ENCODE results near the gene COL27A1. TPM values are rescaled to one million over a fixed set of nuclear protein-coding genes. Genes with fewer than 3 reads are reported as not detected.

COL27A1 gene
- total RNA-seq, 1 donor from 2014 or later = 4.3 TPM

DNA sequence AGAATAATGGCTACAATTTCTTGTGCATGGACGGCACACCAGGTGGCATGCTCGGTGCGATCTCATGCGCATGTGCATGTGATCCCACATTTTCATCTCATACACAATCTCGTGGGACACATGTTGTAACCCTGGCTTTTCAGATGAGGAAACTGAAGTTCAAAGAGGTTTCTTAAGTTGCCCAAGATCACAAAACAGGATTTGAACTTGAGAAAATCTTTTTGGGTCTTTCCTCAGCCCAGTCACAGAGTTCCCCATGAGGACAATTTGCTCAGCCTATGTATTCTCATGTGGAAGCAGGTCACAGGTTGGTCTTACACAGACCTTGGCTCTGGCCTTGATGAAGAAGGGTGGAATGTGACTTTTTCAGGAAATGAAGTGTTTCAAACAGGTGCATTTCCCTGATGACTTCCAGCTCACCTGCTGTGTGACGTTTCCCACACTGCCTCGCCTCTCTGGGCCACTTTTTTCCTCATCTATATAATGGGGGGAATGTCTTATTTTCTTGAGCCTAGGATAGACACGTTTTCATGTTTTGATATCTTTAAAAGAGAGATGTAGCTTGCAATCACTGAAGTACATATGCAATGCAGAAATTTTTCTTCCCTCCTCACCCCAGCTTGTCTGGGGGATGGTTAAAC lies 160.5 kb downstream of the COL27A1 start:
- H3K79me2 ChIP-seq (ENCODE audit: low read depth) = no peaks in the 10 kb centered on the region
- H3K36me3 Mint-ChIP-seq = no peaks in the 10 kb centered on the region
- H3K27ac ChIP-seq = no peak overlapping the region
- H3K4me1 Mint-ChIP-seq = peaks cover 9% of the 10 kb centered on the region
- H3K9ac ChIP-seq = no peak overlapping the region
- no peak overlapping the region for H3K27ac Mint-ChIP-seq
- H3K9me3 ChIP-seq (ENCODE audit: low read depth) = no peaks in the 10 kb centered on the region
- peaks cover 8% of the 10 kb centered on the region for H3K4me1 ChIP-seq
- H2AFZ ChIP-seq (replicated peaks) = no peak overlapping the region
- peaks cover 8% of the 10 kb centered on the region for H3K27me3 Mint-ChIP-seq (ENCODE audit: insufficient read depth, low read depth)
- no peak for DNase-seq (ENCODE audit: low spot score)
- TF ChIP-seq EZH2 (IDR thresholded peaks at IDR 0.05) (no peak), EZH2phosphoT487 (IDR thresholded peaks at IDR 0.05) (no peak)
- TF ChIP-seq, protein P1, sequence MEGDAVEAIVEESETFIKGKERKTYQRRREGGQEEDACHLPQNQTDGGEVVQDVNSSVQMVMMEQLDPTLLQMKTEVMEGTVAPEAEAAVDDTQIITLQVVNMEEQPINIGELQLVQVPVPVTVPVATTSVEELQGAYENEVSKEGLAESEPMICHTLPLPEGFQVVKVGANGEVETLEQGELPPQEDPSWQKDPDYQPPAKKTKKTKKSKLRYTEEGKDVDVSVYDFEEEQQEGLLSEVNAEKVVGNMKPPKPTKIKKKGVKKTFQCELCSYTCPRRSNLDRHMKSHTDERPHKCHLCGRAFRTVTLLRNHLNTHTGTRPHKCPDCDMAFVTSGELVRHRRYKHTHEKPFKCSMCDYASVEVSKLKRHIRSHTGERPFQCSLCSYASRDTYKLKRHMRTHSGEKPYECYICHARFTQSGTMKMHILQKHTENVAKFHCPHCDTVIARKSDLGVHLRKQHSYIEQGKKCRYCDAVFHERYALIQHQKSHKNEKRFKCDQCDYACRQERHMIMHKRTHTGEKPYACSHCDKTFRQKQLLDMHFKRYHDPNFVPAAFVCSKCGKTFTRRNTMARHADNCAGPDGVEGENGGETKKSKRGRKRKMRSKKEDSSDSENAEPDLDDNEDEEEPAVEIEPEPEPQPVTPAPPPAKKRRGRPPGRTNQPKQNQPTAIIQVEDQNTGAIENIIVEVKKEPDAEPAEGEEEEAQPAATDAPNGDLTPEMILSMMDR (IDR thresholded peaks at IDR 0.05) = no peak
- no peak overlapping the region for H3K4me3 Mint-ChIP-seq
- no peaks in the 10 kb centered on the region for H3K27me3 ChIP-seq
- H4K20me1 ChIP-seq (ENCODE audit: low read depth) = no peaks in the 10 kb centered on the region
- H3F3A ChIP-seq (ENCODE audit: low read depth) = peaks cover 6% of the 10 kb centered on the region
- no peaks in the 10 kb centered on the region for H3K36me3 ChIP-seq
- no peaks in the 10 kb centered on the region for H3K9me3 Mint-ChIP-seq
- no peak overlapping the region for H3K4me2 ChIP-seq
- H3K4me3 ChIP-seq = no peak overlapping the region

DNA sequence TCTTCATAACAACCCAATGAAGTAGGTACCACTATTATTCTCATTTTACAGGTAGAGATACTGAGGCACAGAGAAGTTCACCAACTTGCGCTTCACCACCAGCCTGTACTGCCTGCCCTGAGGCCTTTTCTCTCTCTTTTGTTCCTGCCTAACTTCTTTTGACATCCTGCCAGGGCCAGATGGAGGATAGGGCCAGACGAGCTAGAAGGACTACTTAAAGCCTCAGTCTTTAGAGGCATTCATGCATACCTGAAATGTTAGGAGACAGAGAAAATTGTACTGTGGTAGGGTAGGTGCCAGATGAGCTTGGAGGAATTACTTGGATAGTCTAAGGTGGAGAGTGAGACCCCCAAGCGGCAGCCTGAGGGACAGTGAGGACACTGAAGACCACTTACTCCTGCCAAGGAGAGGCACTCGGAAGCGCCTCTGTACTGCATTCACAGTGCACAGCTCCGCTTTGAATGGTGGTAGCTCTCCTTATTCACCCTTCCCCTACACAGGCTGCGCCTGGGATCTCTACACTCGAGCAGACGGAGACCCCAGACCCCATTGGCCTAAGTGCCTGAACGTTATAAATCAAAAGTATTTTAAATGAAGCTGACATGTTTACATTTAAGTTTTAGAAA lies 161.4 kb downstream of the COL27A1 start:
- no peaks in the 10 kb centered on the region for H3K9me3 Mint-ChIP-seq

GRCh38 chr9:114317665-114318357 lies 162.5 kb downstream of the COL27A1 start:
- no peak for DNase-seq (ENCODE audit: low spot score)
- no peak overlapping the region for H3K9ac ChIP-seq
- H3K27ac Mint-ChIP-seq = peak overlapping the region; percentile 60

More for the DNA sequence above, 161.4 kb downstream of the COL27A1 start:
- Histone ChIP-seq H3K4me1 (peaks cover 8% of the 10 kb centered on the region), H3K27ac (no peak overlapping the region), H3K36me3 (no peaks in the 10 kb centered on the region), H3K27me3 (no peaks in the 10 kb centered on the region), H3K4me2 (peak overlapping the region; percentile 40), H3F3A (ENCODE audit: low read depth) (peaks cover 6% of the 10 kb centered on the region), H3K9ac (no peak overlapping the region), H3K79me2 (ENCODE audit: low read depth) (no peaks in the 10 kb centered on the region), H3K4me3 (no peak overlapping the region), H2AFZ (replicated peaks) (no peak overlapping the region), H3K9me3 (ENCODE audit: low read depth) (no peaks in the 10 kb centered on the region), H4K20me1 (ENCODE audit: low read depth) (no peaks in the 10 kb centered on the region)
- TF ChIP-seq EZH2 (IDR thresholded peaks at IDR 0.05) (no peak), EZH2phosphoT487 (IDR thresholded peaks at IDR 0.05) (no peak)
- TF ChIP-seq, protein P1 (IDR thresholded peaks at IDR 0.05) = no peak
- H3K36me3 Mint-ChIP-seq = no peaks in the 10 kb centered on the region
- H3K4me3 Mint-ChIP-seq = no peak overlapping the region
- H3K27ac Mint-ChIP-seq = peak overlapping the region; percentile 4
- peaks cover 5% of the 10 kb centered on the region for H3K27me3 Mint-ChIP-seq (ENCODE audit: insufficient read depth, low read depth)
- peaks cover 9% of the 10 kb centered on the region for H3K4me1 Mint-ChIP-seq
- peak; percentile 68 for DNase-seq (ENCODE audit: low spot score)

More at GRCh38 chr9:114317665-114318357, 162.5 kb downstream of the COL27A1 start:
- Histone ChIP-seq H3K27me3 (no peaks in the 10 kb centered on the region), H3F3A (ENCODE audit: low read depth) (peaks cover 6% of the 10 kb centered on the region), H2AFZ (replicated peaks) (no peak overlapping the region), H4K20me1 (ENCODE audit: low read depth) (no peaks in the 10 kb centered on the region), H3K36me3 (no peaks in the 10 kb centered on the region), H3K4me3 (no peak overlapping the region), H3K27ac (no peak overlapping the region), H3K9me3 (ENCODE audit: low read depth) (no peaks in the 10 kb centered on the region), H3K4me2 (no peak overlapping the region), H3K4me1 (peaks cover 8% of the 10 kb centered on the region), H3K79me2 (ENCODE audit: low read depth) (no peaks in the 10 kb centered on the region)
- no peaks in the 10 kb centered on the region for H3K36me3 Mint-ChIP-seq
- no peaks in the 10 kb centered on the region for H3K9me3 Mint-ChIP-seq
- no peak overlapping the region for H3K4me3 Mint-ChIP-seq
- peaks cover 9% of the 10 kb centered on the region for H3K4me1 Mint-ChIP-seq
- H3K27me3 Mint-ChIP-seq (ENCODE audit: insufficient read depth, low read depth) = peaks cover 5% of the 10 kb centered on the region
- TF ChIP-seq EZH2 (IDR thresholded peaks at IDR 0.05) = no peak
- no peak for TF ChIP-seq EZH2phosphoT487 (IDR thresholded peaks at IDR 0.05)
- TF ChIP-seq, protein P1 (IDR thresholded peaks at IDR 0.05) = no peak
